ENCODE results near the gene ZNF584. TPM values are rescaled to one million over a fixed set of nuclear protein-coding genes. Genes with fewer than 3 reads are reported as not detected.

ZNF584 gene
- total RNA-seq, 1 donor from 2014 or later, result 17.9 TPM

DNA sequence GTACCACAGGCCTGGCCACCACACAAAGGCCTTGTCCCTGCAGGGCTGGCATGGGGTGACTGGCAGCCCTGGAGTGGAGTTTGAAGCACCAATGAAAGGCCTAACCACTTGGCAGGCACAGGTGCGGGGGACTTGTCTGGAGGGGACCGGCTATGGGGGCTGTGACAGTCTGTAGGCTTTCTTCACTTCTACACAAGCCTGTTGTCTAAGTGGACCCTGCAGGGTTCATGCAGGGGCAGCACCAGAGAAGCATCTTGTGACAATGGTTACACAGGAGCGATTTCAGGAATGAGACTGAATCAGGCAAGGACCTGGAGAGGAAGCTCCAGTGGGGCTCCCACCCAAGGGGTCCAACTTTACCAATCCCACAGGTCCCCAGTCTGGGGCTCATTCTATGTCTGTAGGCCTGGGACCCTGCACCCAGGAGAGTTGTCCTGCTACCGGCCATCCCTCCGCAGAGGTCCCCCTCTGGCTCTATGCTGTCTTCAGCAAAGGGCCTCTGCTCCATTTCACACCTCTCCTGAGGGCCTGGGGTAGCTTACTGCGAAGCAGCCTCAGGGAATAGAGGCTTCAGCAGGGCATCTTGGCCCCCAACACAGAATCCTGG lies 25.3 kb upstream of the ZNF584 start:
- Histone ChIP-seq H3K4me1 (peaks cover 13 to 36% of the 10 kb centered on the region in 2 donors), H3K27me3 (no peaks in the 10 kb centered on the region), H3K27ac (no peak overlapping the region), H3K9me3 (no peaks in the 10 kb centered on the region), H3K4me3 (no peak overlapping the region), H3K36me3 (peaks cover 0 to under 1% of the 10 kb centered on the region in 2 donors)
- intact Hi-C loops (cut with DNase I), result no loop called here
- TF ChIP-seq, protein P1, sequence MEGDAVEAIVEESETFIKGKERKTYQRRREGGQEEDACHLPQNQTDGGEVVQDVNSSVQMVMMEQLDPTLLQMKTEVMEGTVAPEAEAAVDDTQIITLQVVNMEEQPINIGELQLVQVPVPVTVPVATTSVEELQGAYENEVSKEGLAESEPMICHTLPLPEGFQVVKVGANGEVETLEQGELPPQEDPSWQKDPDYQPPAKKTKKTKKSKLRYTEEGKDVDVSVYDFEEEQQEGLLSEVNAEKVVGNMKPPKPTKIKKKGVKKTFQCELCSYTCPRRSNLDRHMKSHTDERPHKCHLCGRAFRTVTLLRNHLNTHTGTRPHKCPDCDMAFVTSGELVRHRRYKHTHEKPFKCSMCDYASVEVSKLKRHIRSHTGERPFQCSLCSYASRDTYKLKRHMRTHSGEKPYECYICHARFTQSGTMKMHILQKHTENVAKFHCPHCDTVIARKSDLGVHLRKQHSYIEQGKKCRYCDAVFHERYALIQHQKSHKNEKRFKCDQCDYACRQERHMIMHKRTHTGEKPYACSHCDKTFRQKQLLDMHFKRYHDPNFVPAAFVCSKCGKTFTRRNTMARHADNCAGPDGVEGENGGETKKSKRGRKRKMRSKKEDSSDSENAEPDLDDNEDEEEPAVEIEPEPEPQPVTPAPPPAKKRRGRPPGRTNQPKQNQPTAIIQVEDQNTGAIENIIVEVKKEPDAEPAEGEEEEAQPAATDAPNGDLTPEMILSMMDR (IDR thresholded peaks at IDR 0.05), result no peak
- no peak for DNase-seq (ENCODE audit: low spot score in 2 of 2)

DNA sequence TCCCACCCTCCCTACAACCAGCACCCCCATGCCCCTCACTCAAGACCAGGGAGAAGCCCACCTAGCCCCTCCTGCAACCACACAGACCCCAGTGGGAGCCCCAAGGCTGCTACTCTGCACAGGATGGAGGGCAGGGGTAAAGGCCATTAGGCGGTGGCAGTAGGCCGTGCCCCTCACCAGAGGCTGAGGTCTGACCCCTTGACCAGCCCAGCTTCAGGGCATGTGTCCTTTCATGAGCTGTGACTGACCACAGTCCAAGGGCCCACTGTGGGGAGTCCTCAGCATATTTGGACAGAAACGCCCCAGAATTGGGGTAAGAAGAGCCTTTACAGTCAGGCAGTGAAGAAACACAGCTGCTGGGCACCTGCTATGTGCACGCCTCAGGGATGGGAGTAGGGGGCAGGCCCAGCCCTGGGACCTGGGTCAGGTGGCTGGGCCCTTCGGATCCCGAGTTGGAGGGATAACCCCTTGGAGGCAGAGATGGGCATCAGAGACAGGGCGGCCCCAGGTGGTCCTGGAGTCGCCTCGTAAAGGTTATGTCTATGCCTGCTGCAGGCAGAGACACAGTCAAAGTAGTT lies 23.0 kb upstream of the ZNF584 start:
- no peaks in the 10 kb centered on the region for H3K9me3 ChIP-seq
- H3K36me3 ChIP-seq, result peaks cover 4 to 12% of the 10 kb centered on the region in 2 donors
- peak overlapping the region; percentile 81 to 84 for H3K4me3 ChIP-seq
- intact Hi-C loops (cut with DNase I), result no loop called here
- H3K4me1 ChIP-seq, result peaks cover 10 to 32% of the 10 kb centered on the region in 2 donors
- no peaks in the 10 kb centered on the region for H3K27me3 ChIP-seq
- peak overlapping the region; percentile 87 to 96 for H3K27ac ChIP-seq
- DNase-seq (ENCODE audit: low spot score in 2 of 2), result no peak
- TF ChIP-seq, protein P1 (IDR thresholded peaks at IDR 0.05), result no peak

DNA sequence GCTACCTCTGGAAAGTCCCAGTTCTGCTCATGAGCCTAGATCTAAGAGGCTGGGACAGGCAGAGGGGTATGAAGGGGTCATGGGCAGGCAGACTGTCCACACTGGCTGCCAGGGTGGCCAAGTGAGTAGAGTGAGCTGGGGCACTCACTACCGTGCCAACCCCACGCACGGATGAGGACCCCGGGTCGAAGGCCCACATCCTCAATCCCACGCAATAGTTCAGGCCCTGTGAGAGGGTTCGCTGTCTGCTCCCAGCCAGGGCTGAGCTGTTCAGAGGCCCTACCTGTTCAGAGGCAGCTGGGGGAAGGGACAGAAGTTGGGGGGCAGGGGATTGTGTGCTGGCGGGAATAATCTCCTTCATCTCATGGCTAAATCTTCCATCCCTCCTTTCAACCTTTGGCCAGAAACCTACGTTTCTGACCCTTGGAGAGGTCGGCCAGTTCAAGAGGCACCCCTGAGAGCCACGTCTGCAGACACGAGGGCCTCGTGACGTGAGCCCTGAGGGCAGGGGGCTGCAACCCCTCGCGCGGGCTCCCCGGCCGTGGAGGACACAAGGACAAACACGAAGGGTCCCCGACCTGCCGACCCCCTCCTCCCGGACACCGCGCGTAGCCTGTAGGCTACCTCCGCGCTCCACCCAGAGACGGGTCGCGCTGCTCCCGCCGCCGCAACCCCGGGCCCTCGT lies 22.4 kb upstream of the ZNF584 start:
- Histone ChIP-seq H3K27me3 (no peaks in the 10 kb centered on the region), H3K4me3 (peak overlapping the region; percentile 81 to 84), H3K9me3 (no peaks in the 10 kb centered on the region), H3K36me3 (peaks cover 4 to 18% of the 10 kb centered on the region in 2 donors), H3K4me1 (peaks cover 10 to 36% of the 10 kb centered on the region in 2 donors), H3K27ac (peak overlapping the region; percentile 87 to 96)
- no peak for DNase-seq (ENCODE audit: low spot score in 2 of 2)
- TF ChIP-seq, protein P1 (IDR thresholded peaks at IDR 0.05), result no peak
- intact Hi-C loops (cut with DNase I), result loop anchor here (1.0 to 2.0 kb wide), 3 partner anchors 54 to 81 kb away; partner anchors contain the start of genes ZNF132, ZNF324 and ZNF324B

DNA sequence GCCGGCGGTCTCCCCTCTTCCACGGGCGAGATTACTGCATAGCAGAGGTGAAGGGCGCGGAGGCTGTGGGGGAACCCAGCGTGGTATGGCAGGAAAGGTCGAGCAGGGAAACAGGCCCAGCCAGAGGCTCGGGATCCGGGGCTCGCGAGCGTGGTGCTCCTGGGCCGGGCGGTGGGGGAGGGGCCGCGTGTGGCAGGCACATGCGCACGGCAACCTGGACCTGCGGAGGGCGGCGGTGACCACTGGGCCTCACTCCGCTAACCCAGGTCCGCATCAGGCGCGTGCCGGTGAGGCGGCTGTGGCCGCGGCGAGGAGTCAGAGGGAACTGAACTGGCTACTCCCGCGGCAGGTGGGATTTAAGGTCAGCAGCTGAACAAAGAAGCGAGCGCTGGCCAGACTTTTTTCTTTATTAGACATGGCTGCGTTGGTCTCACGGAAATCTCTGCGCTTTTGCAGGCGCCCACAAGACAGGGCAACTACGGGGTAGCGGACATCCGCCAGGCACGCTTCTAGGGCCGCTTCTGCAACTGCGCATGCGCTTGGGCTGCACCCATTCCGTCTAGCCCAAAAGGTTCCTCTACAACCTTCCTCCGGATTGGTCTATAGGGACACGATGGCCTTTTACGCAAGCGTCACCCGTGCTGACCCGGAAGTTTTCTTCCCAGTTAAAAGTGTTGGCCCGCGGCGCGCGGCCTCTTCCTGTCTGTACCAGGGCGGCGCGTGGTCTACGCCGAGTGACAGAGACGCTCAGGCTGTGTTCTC lies 21.7 kb upstream of the ZNF584 start, which contains the start of gene RPS5:
RPS5 (plus strand) TSS at position 694 of the 762 bp plus-strand sequence. CDS start 869 bp downstream, outside the sequence.
- no peaks in the 10 kb centered on the region for H3K9me3 ChIP-seq
- peak; percentile 87 to 98 for DNase-seq (ENCODE audit: low spot score in 2 of 2)
- no peaks in the 10 kb centered on the region for H3K27me3 ChIP-seq
- peaks cover 6 to 23% of the 10 kb centered on the region in 2 donors for H3K36me3 ChIP-seq
- H3K4me1 ChIP-seq, result peaks cover 10 to 31% of the 10 kb centered on the region in 2 donors
- TF ChIP-seq, protein P1 (IDR thresholded peaks at IDR 0.05), result no peak
- H3K4me3 ChIP-seq, result peak within 1 kb of the TSS; percentile 81 to 84
- peak within 1 kb of the TSS; percentile 87 to 96 for H3K27ac ChIP-seq
- intact Hi-C loops (cut with DNase I), result loop anchor here (1.0 to 2.0 kb wide), 6 partner anchors 15 to 133 kb away; partner anchors contain the start of genes ZBTB45, ZNF132, ZNF324 and ZNF324B
